Measurements from ENCODE around the gene CHN2.
"Not testable (repeated sequence)": the region's sequence is repeated elsewhere in the genome, so short reads cannot be mapped to it uniquely, and the experiment has no call there.

CHN2 gene

DNA sequence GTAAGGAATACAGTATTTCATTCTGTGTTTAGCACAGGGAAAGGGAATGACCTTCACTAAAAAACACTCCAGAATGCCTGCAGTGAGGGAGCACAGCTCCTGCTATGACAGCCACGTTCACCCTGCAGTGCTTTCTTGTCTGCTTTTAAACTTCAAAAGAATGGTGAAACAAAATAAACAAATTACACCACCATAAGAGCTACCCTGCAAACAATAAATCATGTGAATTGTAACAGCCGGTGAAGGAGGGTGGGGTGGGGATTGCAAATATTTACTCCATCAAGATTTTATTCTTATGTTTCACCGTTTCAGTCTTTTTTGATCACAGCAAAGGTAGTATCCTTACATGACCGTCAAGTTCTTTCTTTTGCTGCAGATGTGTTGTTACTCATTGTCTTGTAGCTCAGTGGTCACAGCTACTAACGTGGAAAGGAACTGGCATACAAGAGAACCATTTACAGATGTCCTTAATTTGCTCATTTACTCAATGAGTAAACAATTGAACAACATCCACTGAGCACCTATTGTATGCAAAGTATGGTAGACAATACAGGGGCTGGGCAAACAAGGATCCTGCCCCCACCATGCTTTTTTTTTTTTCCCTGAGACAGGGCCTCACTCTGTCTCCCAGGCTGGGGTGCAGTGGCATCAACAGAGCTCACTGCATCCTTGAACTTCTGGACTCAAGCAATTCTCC is 4.1 kb upstream of the CHN2 start:
- FAIRE-seq, result no peak

DNA sequence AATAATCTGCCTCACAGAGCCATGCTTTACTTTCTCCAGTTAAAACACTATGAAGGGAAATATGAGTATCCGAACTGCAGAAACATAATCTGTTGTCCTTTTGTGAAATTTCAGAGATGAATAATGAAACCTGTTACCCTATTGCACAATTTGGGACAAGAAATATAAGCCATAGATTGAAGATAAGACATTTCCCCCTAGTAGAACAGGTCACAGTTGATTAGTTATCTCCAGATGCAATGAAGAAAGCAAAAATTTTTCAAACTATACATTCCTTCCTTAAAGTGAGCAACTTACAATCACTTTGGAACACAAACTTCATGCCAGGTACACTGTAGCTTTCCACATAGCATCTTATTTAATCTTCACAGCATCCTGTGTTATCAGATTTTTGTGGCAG is 2.3 kb upstream of the CHN2 start:
- FAIRE-seq, result no peak

DNA sequence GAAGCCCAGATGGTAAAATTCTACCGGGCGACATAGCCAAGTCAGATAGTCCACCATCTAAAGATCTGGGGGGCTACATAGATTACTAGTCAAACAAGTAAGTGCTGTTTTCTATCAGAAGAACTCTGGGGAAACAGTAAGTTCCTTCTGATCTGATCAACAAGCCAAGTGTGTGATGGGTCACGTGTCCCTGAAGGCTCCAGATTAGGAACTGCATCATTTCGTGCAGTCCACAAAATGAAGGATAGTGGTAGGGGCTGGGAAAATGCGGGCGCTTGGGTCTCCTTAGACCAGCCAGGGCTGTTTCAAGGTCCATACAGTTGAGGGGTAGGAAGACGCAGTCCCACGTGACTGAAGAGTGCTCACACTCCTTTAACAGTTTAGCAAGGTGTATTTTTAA is 1.8 kb upstream of the CHN2 start:
- no peak for FAIRE-seq

DNA sequence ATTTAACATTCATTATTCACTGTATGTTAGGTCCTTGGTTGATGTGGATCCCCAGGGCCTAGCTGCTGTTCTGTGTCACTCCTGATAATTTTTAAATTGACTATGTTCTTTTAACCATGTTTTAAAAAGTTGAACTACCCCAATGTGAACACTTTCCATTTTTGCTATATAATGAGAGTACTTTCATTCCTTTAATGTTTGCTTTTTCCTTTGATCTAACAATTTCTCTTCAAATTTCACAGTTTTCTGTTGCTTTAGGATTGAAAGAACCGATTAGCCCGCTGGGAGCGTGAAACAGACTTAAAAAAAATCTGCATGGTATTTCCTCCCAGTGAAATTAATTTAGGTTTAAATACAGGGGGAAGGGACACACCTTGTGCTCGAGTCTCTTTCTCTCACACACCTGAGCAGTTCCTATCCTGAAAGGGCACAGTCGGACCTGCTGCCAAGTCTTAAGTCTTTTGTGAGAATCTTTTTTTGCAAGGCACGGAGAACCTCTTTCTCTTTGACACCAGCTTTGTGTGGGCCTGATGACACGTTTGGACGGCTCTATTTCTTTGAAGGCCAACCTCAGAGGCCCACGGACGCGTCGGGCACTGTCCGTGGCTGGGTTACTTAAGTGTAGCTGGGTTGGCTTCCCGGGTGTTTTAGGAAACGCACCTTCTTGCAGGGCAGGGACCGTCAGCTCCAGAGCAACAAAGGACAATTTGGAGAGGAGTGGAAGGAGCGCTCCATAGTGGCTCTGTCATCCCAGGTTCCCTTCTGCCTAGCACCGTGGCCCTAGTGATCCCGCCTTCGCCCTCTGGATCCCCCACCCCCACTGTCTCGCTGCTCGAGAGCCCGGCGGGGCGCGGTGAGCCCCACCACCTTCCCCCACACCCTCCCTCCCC is 1.0 kb upstream of the CHN2 start:
- FAIRE-seq, result no peak

DNA sequence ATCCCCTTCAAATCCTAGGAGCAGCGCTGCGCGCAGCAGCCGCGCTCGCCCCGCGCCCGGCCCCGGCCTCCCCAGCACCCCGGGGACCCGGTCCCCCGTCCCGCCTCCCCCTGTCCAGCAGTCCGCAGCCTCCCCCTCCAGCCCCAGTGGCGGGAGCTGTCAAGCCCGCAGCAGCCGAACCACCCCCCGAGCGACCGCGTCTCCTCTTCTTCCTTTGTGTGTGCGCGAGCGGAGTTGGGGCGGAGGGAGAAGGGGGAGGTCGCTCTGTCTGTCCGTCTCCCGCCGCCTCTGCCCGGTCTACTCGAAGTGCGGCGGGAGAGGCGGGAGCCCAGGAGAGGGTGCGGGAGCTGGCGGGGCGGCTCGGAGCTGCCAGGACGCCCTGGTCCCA is 375 bp upstream of the CHN2 start:
- no peak for FAIRE-seq

DNA sequence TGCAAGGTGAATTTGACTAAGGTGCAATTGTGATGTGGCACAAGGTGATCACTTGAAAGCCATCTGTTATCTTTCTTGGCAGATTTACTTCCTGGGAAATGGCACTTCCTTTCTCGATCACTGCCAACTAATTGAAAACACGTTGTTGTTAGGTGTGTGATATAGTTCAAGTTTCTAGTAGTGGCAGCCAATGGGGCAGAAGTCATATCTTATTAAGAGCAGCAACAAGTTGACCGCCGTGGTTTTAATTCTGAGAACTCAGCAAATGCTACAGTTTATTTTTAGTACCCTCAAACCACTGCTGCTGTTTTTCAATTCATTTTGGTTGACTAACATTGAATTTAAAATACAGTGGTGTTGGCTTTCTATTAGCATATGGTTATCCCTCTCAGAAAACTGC is 1.6 kb downstream of the CHN2 start:
- no peak for FAIRE-seq

DNA sequence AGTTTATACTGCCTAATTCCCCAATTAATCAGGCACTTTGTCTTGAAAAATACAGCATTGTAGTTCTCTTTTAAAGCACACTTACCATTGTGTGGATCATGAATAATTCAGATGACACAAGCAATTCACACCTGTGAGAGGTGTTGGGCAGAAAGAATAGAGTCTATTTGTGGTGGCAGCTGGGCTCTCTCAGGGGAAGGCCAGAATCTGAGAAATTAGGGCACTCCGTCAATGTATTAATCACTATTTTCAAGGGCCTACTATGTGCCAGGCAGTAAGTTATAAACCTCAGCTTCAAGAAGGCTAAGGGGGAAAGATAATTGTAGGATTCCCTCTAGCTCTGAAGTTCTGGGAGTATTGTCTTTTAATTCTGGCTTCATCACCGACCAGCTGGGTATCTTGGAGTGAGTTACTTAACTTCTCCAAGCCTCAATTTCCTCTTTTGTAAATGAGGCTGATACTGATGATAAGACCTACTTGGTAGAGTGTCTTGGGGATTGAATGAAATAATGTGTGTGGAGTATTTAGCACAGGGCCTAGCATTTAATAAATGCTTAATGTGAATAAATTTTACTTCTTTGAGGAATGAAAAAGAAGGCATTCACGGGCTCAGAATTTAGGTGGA is 2.5 kb downstream of the CHN2 start:
- no peak for FAIRE-seq

DNA sequence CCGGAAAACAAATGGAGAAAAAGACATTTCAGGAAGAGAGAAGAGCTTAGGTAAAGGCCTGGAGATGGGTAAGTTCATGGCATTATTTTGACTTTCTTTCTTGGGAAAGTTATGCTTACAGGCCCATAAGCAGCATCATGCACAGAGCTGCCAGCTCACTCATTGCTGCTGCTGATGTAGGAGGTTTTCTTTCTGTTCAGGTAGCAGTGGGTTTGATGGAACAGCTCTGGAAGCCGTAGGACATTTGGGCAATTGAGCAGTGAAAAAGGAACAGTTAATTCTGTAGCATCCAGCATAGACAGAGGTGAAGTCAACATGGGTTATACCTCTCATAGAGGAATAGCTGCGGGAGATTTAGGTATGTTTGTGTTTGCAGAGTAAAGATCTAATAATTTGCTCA is 3.3 kb downstream of the CHN2 start:
- no peak for FAIRE-seq

DNA sequence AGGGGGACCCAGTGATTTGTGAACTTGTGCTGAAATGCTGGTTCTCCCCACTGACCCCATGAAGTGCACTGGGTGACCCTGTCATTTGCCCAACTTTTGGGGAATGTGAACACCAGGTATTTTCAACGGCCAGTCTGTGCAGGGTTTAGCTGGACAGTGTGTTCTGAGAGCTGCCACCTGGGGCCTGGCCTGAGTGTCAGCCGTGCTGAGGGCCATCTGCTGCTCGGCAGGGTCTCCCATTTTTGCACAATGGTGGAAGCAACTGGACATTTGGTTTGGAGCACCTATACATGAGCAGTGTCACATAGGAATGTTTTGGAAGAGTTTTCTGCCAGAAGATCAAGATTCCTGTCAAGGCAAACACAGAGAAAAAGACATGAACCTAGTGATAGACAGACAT is 5.2 kb downstream of the CHN2 start:
- no peak for FAIRE-seq

DNA sequence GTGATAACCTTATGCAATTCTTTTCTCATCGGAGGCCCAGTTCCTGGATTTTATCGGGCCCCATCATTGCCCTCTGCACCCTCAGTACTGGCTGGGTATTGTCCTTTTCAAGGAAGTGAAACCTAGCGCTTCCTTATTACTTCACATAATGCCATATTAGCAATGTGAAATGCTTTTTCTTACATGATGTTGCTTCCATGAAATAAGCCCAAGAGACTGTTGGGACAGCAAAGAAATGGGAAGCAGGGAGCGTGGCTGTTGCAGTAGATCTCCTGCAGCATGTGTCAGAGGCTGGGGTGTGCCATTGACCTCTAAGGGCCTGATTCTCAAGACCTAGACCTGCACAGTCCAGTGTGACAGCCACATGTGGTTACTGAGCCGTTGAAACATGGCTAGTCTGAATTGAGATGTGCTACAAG is 8.1 kb downstream of the CHN2 start:
- no peak for FAIRE-seq

DNA sequence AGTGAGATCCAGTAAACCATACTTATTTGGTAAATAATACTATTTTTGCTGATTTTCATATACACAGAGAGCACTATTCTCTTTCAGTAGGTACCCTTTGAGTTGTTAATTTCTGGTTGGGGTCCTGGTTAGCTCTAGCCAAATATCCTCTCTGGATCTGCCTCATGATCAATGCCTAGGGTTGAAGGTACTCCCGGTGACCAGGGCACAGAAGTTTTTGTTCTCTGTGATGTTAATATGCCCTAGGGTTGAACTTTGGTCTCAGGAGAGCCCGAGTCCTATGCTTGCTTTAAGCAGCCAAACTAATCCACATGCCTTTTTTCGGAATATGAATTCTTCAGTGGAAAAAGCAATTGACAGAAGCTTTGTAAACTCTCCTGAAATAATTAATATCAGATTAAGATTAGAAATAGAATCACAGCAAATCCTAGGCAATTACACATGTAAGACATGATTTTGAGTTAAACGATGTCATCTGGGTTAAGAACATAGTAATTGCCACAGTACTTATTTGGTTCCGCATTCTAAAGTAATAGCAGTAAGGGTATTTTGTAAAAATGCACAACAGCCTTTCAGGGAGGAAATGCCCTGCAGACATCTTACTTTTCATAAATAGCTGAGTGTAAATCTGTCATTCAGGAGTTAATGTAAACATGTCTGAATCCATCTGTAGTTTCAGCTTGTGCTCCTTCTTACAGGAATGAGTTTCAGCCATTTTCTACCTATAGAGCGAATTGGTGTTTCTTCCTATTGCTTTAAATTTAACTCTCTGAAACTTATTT is 10.1 kb downstream of the CHN2 start:
- no peak for FAIRE-seq

DNA sequence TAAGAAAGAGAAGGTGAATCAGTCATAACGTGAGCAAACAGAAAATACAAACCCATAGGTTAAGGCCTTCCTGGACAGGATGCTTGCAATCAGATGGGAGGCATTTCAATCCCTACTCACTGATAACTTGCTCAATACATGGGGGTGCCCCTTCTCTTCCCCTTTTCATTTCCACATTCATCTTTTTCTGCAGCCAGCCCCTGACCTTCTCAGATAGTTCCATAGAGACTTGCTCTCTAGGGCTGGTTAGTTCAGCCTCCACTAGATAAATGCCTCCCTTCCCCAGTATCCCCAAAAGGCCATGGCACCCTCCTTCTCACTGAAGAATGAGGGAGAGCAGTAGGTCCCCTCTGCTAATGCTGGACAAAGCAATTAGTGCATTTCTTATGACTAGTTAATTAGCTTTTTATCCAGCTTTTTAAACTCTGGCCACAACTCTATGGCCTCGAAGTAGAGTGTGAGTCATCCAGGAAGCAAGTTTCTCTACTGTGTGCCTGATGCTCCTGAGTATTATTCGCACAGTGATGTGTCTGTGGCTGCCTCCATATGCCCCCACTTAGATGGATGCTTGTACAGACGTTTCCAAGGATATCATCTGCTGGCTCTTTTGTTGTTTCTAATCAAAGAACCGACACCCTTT is 12.7 kb downstream of the CHN2 start:
- peak; percentile 45 for FAIRE-seq

DNA sequence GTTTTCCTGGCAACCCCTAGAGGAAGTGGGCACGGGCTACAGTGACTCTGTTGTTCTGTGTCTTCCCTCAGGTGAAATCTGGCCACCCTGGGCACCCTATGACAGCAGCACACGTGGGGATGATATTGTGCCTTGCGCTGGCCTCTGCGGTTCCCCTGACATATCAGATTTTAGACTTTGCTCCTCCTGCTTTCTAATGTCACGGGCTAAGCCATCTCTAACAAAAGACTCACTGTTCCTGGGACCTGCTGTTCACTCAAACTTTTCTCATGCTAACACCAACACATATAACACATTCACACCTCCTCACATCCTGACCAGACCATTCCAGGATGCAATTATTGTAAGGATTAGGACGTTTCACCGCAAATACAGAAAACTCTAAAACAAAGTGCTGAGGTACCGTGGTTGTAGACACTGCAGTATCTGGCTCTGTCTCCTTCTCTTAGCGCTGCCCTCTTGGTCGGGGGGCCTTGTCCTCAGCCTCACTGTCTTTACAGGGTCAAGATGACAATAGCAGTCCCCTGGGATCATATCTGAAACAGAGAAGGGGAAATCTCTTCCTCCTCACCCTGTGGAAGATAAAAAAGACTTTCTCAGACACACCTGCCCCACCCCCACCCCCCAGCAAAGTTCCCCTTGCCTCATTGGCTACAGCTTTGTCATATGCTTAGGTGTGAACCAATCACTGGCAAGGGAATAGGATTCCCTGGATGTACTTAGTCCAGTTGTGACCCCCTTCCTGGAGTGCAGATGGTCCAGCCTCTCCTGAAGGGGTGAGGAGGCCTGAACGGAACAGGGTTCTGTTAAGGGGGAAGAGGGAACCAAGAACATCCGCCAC is 14.1 kb downstream of the CHN2 start:
- FAIRE-seq, result no peak

DNA sequence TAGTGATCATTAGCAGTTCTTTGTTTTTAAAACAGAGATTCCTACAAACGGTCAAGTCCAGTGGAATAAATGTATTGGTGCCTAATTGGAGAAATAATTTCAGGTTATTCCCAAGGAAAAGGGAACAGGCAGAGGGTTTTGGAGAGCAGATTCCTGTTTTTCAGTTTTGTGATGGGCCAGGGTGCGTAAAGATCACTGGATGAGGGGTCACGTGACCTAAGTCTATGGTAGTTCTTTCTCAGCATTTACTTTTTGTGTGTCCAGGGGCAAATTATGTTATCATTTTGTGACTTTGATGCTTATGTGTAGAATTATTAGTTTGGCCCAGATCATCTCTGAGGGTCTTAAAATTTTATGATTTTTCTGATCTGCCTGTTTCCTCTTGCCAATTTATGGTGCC is 15.2 kb downstream of the CHN2 start:
- no peak for FAIRE-seq

DNA sequence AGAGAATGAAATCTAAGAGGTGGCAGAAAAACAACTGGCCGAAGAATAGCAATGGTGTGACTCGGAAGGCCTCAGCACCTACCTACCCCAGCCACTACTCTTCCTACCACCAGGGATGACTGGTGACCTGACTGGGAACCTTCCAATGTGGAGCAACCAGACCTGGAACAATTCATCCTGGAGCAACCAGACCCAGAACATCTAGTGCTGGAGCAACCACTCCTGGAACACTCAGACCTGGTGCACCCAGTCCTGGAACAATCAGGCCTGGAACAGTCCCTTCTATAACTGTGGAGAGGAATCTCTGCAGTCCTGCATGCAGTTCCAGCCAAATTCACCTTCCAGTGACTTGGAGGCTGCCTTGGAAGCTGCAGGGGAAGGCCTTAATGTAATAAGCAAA is 18.2 kb downstream of the CHN2 start:
- FAIRE-seq, result not testable (repeated sequence)

DNA sequence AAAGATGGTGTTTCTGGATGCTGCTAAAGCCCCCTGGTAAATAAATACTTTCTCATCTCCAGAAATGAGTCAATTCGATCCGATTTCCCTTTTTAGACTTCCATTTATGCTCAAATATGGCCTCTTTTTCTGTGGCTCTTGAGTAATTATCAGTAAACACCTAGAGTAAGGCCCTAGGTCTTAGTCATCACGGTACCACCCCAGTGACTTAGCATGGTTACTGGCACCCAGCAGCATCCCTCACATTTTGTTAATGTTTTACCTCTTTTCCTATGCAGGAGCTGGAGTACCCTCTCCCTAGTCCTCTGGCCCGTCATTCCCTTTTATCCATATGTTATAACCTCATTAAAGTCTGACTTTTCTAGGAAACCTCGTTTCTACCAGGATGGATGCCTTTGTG is 19.5 kb downstream of the CHN2 start:
- FAIRE-seq, result no peak

DNA sequence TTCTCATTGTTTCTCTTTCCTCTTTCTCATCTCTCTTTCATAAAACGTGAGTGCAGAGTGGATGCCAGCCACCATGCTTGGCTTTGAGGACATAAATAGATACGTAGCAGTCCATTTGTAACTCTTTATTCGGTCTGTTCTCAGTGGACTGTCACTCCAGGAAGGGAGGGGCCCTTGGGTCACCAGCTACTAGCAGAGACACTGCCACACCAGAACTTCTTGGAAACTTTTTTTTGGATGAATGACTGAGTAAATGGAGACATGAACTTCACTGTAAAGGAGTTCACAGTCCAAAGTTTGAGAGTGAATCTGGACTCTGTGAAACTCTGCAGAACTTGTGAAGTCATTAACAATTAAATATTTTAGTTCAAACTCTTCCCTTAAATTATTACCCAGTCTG is 20.2 kb downstream of the CHN2 start:
- FAIRE-seq, result no peak

DNA sequence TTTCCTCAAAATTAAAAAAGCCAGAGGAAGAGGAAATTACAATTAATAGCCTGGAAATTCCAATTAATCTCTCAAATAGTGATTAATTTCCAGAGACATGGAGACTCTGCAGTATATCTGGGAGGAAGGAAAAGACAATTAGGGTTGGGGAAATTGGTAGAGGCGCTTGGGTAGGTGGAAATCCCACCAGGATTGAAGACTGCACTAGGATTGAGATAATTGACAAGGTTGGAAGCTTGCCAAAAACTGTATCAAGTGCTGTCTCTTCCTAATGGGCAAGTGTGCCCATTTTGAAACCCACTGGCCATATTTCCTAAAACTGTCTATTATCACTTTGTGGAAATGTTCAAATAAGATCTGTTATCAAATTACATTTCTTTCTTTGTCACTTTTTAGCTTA is 21.6 kb downstream of the CHN2 start:
- FAIRE-seq, result no peak

DNA sequence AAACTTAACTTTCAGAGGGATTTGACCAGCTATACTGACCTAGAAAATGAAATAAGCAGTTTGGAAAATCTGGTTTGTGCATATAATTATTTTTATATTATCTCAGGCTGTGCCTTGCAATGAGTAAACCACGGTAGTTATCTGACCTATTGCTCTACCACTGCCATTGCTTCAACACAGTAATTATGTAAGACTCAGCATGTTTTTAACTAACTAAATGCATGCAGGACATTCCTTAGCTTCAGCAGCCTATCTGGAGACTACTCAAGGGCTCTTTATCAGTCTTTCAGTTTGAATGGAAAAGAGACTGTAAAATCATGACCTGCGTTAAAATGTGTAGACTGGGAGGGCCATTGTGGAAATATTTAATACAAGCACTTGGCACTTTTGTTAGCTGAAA is 22.5 kb downstream of the CHN2 start:
- FAIRE-seq, result no peak

DNA sequence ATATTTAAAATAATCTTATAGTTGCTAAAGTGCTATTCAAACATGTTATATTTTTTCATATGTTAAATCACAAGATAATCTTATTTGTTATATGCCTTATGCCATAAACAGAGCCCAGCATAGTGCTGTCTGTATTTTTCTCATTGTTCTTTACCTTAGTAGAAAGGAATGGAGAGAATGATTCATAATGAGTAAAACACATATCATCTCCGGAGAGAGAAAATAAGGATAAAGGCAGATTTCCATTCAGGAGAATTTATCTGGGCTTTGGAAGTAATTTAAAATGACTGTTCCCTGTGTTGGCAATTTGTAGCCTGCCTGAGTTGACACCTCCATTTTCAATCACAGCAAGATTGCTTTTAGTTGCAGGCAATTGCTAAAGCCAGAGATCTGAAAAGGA is 30.2 kb downstream of the CHN2 start:
- no peak for FAIRE-seq

DNA sequence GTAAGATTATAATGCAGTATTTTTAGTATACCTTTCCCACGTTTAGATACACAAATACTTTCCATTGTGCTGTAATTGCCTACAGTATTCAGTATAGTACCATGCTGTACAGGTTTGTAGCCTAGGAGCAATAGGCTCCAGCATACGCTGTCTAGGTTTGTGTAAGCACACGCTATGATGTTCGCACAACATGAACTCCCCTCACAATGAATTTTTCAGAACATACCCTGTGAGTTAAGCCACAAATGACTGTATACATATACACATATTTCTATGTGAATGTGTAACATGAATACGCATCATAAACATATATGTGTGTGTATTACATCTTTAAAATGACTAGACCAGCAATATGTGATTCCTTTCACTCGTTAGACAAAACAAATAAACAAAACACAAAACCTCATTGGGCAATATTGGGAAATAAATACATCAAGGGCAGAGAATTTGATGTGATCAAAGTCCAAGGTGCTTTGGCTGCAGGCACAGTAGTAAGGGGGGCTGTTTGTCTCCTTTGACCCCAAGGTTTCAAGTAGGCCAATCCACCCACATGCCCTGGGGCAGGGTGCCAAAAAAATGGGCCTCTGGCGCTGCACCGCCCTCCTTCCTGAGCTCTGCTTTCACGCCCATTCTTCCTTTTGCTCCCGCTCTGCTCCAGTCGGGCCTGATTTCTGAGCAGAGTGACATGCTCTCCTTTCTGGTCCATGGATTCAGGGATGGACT is 33.9 kb downstream of the CHN2 start:
- FAIRE-seq, result no peak
